ENCODE measurements around the gene SIGLEC7. TPM values are rescaled to one million over a fixed set of nuclear protein-coding genes. Genes with fewer than 3 reads are reported as not detected.

The SIGLEC7 gene
- polyA plus RNA-seq (2012; rRNA removed): not detected in 2 replicates
- not detected in 2 replicates for polyA plus RNA-seq (2012; cell fraction: cytosol; rRNA removed)
- polyA plus RNA-seq (2012; cell fraction: nucleus; rRNA removed): not detected in 2 replicates

DNA sequence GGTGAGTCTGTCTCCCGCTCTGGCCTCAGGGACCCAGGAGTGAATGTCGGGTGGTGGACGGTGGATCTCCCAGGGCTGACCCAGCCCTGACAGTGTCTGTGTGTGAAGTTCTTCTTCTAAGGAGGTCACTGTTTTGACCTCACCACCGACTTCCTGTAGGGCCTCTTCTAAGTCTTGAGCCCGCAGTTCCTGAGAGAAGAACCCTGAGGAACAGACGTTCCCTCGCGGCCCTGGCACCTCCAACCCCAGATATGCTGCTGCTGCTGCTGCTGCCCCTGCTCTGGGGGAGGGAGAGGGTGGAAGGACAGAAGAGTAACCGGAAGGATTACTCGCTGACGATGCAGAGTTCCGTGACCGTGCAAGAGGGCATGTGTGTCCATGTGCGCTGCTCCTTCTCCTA, at the start of gene SIGLEC7:
SIGLEC7 (plus strand) TSS at position 183 of the 400 bp plus-strand sequence; CDS start at position 252, 69 bp downstream.
- TF ChIP-seq EZH2phosphoT487 (IDR thresholded peaks at IDR 0.05; ENCODE audit: borderline replicate concordance, low read depth) (no peak), FOXJ3 (CRISPR knock-in tag; IDR thresholded peaks at IDR 0.05) (no peak), RXRA (IDR thresholded peaks at IDR 0.05; ENCODE audit: borderline replicate concordance, low read depth) (no peak), NRF1 (IDR thresholded peaks at IDR 0.05; ENCODE audit: low read depth, low read length) (no peak), MEF2A (IDR thresholded peaks at IDR 0.05; ENCODE audit: borderline replicate concordance, low read depth) (no peak), TAF1 (IDR thresholded peaks at IDR 0.05; ENCODE audit: borderline replicate concordance, low read depth, low read length) (no peak), RAD21 (IDR thresholded peaks at IDR 0.05; ENCODE audit: low read length) (no peak), EP300 (IDR thresholded peaks at IDR 0.05; ENCODE audit: borderline replicate concordance in 1 of 2, low read depth in 1 of 2, low read length in 1 of 2) (no peak), ELF1 (IDR thresholded peaks at IDR 0.05) (no peak), JUND (IDR thresholded peaks at IDR 0.05) (no peak), TEAD4 (IDR thresholded peaks at IDR 0.05; ENCODE audit: borderline replicate concordance, insufficient read depth) (no peak)
- TF ChIP-seq, protein P1, sequence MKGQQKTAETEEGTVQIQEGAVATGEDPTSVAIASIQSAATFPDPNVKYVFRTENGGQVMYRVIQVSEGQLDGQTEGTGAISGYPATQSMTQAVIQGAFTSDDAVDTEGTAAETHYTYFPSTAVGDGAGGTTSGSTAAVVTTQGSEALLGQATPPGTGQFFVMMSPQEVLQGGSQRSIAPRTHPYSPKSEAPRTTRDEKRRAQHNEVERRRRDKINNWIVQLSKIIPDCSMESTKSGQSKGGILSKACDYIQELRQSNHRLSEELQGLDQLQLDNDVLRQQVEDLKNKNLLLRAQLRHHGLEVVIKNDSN (IDR thresholded peaks at IDR 0.05; ENCODE audit: borderline replicate concordance, low read depth): no peak
- TF ChIP-seq, protein P2, sequence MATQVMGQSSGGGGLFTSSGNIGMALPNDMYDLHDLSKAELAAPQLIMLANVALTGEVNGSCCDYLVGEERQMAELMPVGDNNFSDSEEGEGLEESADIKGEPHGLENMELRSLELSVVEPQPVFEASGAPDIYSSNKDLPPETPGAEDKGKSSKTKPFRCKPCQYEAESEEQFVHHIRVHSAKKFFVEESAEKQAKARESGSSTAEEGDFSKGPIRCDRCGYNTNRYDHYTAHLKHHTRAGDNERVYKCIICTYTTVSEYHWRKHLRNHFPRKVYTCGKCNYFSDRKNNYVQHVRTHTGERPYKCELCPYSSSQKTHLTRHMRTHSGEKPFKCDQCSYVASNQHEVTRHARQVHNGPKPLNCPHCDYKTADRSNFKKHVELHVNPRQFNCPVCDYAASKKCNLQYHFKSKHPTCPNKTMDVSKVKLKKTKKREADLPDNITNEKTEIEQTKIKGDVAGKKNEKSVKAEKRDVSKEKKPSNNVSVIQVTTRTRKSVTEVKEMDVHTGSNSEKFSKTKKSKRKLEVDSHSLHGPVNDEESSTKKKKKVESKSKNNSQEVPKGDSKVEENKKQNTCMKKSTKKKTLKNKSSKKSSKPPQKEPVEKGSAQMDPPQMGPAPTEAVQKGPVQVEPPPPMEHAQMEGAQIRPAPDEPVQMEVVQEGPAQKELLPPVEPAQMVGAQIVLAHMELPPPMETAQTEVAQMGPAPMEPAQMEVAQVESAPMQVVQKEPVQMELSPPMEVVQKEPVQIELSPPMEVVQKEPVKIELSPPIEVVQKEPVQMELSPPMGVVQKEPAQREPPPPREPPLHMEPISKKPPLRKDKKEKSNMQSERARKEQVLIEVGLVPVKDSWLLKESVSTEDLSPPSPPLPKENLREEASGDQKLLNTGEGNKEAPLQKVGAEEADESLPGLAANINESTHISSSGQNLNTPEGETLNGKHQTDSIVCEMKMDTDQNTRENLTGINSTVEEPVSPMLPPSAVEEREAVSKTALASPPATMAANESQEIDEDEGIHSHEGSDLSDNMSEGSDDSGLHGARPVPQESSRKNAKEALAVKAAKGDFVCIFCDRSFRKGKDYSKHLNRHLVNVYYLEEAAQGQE (IDR thresholded peaks at IDR 0.05; ENCODE audit: low read depth, low read length): no peak
- no peak within 1 kb of the TSS for H2AFZ ChIP-seq (ENCODE audit: low read depth)
- CTCF ChIA-PET: no interaction called here

DNA sequence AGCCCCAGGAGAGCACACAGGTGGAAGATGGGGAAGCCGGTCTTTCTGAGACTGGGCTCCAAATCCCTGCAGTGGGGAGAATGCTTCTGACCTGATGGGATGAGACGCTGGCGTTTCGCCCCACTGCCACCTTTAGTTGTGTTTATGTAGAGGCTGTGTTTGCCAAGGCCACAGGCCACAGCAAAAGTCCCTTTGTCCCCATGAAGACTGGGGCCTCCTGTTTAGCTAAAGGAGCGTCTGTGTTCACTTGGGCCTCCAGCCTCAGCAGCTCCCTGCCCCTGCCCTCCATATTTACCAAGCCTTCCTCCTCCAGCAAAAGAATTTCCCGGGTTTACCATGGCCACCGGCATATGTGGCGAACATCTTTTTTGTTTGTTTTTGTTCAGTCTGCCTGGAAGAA, 49.0 kb upstream of the SIGLEC7 start:
- 72% methylated on average over 8 of the region's 8 CpGs for WGBS (ENCODE audit: low lambda C conversion rate)
- Histone ChIP-seq H3K27ac (ENCODE audit: low read depth in 2 of 2, low read length in 1 of 2) (no peak overlapping the region), H3K4me3 (ENCODE audit: low read depth in 2 of 2, low read length in 1 of 2) (no peak overlapping the region), H3K9ac (no peak overlapping the region), H2AFZ (ENCODE audit: low read depth) (no peak overlapping the region), H3K36me3 (replicated peaks in 1 of 2; ENCODE audit: control insufficient read depth in 1 of 2, insufficient read depth in 2 of 2, low read length in 1 of 2) (peaks cover 0 to 4% of the 10 kb centered on the region in 2 experiments), H3K9me3 (no peaks in the 10 kb centered on the region), H3K27me3 (ENCODE audit: insufficient read depth) (no peaks in the 10 kb centered on the region), H3K4me1 (ENCODE audit: control insufficient read depth in 1 of 2, insufficient read depth in 2 of 2, low read depth in 1 of 2, low read length in 1 of 2) (no peaks in the 10 kb centered on the region; a peak in 1 of 4 replicates), H3K9me2 (no peaks in the 10 kb centered on the region), H3K4me2 (no peak overlapping the region), H3F3A (replicated peaks; ENCODE audit: insufficient read depth) (no peaks in the 10 kb centered on the region), H3K79me2 (ENCODE audit: insufficient read depth) (no peaks in the 10 kb centered on the region), H4K20me1 (ENCODE audit: insufficient read depth) (peaks cover 7% of the 10 kb centered on the region; the same call in 1 of the 2 replicates)
- CTCF ChIA-PET: interaction anchor here (4.2 kb wide), 1 partner anchor 77 kb away, joined by 30 read pairs; no protein-coding TSS in a partner anchor
- no peak for DNase-seq
- POLR2A ChIA-PET: no interaction called here
- TF ChIP-seq, protein P2 (IDR thresholded peaks at IDR 0.05; ENCODE audit: low read depth, low read length): no peak
- TF ChIP-seq MEF2A (IDR thresholded peaks at IDR 0.05; ENCODE audit: borderline replicate concordance, low read depth): no peak
- TF ChIP-seq ELF1 (IDR thresholded peaks at IDR 0.05): no peak
- TF ChIP-seq GABPA (IDR thresholded peaks at IDR 0.05; ENCODE audit: low read depth): no peak
- TF ChIP-seq, protein P3, sequence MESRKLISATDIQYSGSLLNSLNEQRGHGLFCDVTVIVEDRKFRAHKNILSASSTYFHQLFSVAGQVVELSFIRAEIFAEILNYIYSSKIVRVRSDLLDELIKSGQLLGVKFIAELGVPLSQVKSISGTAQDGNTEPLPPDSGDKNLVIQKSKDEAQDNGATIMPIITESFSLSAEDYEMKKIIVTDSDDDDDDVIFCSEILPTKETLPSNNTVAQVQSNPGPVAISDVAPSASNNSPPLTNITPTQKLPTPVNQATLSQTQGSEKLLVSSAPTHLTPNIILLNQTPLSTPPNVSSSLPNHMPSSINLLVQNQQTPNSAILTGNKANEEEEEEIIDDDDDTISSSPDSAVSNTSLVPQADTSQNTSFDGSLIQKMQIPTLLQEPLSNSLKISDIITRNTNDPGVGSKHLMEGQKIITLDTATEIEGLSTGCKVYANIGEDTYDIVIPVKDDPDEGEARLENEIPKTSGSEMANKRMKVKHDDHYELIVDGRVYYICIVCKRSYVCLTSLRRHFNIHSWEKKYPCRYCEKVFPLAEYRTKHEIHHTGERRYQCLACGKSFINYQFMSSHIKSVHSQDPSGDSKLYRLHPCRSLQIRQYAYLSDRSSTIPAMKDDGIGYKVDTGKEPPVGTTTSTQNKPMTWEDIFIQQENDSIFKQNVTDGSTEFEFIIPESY (IDR thresholded peaks at IDR 0.05; ENCODE audit: borderline replicate concordance, low read depth): no peak
- TF ChIP-seq FOSL2 (IDR thresholded peaks at IDR 0.05; ENCODE audit: borderline replicate concordance, low read depth): no peak

More for the DNA sequence above, at the start of gene SIGLEC7:
- DNase-seq: no peak
- Histone ChIP-seq H3K9ac (no peak within 1 kb of the TSS), H3K79me2 (ENCODE audit: insufficient read depth) (no peaks in the 10 kb centered on the region), H3F3A (replicated peaks; ENCODE audit: insufficient read depth) (no peaks in the 10 kb centered on the region), H3K4me1 (ENCODE audit: control insufficient read depth in 1 of 2, insufficient read depth in 2 of 2, low read depth in 1 of 2, low read length in 1 of 2) (no peaks in the 10 kb centered on the region), H3K9me3 (no peaks in the 10 kb centered on the region), H3K27me3 (ENCODE audit: insufficient read depth) (peaks cover 65% of the 10 kb centered on the region), H3K4me3 (ENCODE audit: low read depth in 2 of 2, low read length in 1 of 2) (no peak within 1 kb of the TSS), H4K20me1 (ENCODE audit: insufficient read depth) (no peaks in the 10 kb centered on the region), H3K4me2 (no peak within 1 kb of the TSS), H3K9me2 (no peaks in the 10 kb centered on the region), H3K27ac (ENCODE audit: low read depth in 2 of 2, low read length in 1 of 2) (no peak within 1 kb of the TSS), H3K36me3 (replicated peaks in 1 of 2; ENCODE audit: control insufficient read depth in 1 of 2, insufficient read depth in 2 of 2, low read length in 1 of 2) (no peaks in the 10 kb centered on the region)
- 16% methylated on average over 12 of the region's 14 CpGs for WGBS (ENCODE audit: low lambda C conversion rate)
- POLR2A ChIA-PET: no interaction called here

Measured in SK-N-SH (cell line).